Activated T-cell treated with anti-CD3 and anti-CD28 coated beads, Interleukin-2, amount 50 U/mL, for 48 hours (primary cell): Measurements from ENCODE around the gene SETD1A.
A peak's percentile ranks its signal among the peaks of the same experiment; 100 is the strongest.

Experiments used
- DNase-seq, 2 experiments: peaks; one replicate each; pipeline ENCODE4 v3.0.0-alpha.2; 2020

SETD1A gene

GRCh38 chr16:30956601-30957455 lies 726 bp upstream of the SETD1A start:
- DNase-seq = peak; percentile 94 to 96

GRCh38 chr16:30958175-30959079 lies 873 bp downstream of the SETD1A start:
- no peak for DNase-seq

- no peak for DNase-seq
Measured at GRCh38 chr16:30961384-30961783, 3.8 kb downstream of the SETD1A start.

GRCh38 chr16:30963925-30964511 lies 6.5 kb downstream of the SETD1A start:
- DNase-seq = no peak

DNA sequence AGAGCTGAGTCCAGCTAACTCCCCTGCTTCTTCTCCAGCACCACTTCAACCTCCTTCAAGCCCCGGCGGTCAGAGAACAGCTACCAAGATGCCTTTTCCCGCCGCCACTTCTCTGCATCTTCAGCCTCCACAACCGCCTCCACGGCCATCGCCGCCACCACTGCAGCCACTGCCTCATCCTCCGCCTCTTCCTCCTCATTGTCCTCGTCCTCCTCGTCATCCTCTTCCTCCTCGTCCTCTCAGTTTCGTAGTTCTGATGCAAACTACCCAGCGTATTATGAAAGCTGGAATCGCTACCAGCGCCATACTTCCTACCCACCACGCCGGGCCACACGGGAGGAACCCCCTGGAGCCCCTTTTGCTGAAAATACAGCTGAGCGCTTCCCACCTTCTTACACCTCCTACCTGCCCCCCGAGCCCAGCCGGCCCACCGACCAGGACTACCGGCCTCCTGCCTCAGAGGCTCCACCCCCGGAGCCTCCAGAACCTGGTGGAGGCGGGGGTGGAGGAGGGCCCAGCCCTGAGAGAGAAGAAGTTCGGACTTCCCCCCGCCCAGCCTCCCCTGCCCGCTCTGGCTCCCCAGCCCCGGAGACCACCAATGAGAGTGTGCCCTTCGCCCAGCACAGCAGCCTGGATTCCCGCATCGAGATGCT lies 7.1 kb downstream of the SETD1A start:
- no peak for DNase-seq

DNA sequence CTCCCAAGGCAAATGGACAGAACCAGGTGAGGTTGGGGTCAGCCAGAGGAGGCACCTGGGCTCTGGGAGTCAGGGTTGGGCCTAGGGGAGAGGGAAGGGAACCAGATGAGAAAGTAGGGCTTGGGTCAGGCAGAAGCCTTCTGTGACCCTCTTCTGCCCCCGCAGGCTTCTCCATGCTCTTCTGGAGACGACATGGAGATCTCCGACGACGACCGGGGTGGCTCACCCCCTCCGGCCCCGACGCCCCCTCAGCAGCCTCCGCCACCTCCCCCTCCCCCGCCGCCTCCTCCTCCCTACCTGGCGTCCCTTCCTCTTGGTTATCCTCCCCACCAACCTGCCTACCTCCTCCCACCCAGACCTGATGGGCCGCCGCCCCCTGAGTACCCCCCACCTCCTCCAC lies 7.9 kb downstream of the SETD1A start:
- no peak for DNase-seq

- no peak for DNase-seq
Measured at GRCh38 chr16:30966033-30966619, 8.6 kb downstream of the SETD1A start.

DNA sequence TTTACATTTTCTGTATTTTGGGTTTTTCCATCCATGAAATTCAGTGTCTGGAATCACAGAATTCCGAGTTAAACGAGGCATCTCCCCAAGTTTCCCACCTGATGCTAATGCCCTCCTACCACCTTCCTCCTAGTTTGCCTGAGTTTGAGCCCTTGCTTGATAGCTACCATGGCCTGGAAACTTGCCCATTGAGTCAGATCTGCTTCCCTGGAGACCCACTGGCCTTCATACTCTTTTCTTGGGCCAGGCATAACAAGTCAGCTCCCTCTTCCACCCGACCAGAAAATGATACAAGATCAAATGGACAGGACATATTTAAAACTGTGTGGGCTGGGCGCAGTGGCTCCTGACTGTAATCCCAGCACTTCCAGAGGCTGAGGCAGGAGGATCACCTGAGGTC lies 10.2 kb downstream of the SETD1A start:
- no peak for DNase-seq

GRCh38 chr16:30969246-30969842 lies 11.8 kb downstream of the SETD1A start:
- DNase-seq = no peak

- no peak for DNase-seq
Measured at GRCh38 chr16:30971298-30971697, 13.7 kb downstream of the SETD1A start.

- DNase-seq = no peak
Measured at GRCh38 chr16:30972872-30973271, 15.3 kb downstream of the SETD1A start.

GRCh38 chr16:30974348-30974747 lies 16.8 kb downstream of the SETD1A start:
- DNase-seq = no peak

- no peak for DNase-seq
Measured at GRCh38 chr16:30976486-30976885, 18.9 kb downstream of the SETD1A start.

GRCh38 chr16:30977502-30977901 lies 19.9 kb downstream of the SETD1A start:
- DNase-seq = peak; percentile 57 to 60

DNA sequence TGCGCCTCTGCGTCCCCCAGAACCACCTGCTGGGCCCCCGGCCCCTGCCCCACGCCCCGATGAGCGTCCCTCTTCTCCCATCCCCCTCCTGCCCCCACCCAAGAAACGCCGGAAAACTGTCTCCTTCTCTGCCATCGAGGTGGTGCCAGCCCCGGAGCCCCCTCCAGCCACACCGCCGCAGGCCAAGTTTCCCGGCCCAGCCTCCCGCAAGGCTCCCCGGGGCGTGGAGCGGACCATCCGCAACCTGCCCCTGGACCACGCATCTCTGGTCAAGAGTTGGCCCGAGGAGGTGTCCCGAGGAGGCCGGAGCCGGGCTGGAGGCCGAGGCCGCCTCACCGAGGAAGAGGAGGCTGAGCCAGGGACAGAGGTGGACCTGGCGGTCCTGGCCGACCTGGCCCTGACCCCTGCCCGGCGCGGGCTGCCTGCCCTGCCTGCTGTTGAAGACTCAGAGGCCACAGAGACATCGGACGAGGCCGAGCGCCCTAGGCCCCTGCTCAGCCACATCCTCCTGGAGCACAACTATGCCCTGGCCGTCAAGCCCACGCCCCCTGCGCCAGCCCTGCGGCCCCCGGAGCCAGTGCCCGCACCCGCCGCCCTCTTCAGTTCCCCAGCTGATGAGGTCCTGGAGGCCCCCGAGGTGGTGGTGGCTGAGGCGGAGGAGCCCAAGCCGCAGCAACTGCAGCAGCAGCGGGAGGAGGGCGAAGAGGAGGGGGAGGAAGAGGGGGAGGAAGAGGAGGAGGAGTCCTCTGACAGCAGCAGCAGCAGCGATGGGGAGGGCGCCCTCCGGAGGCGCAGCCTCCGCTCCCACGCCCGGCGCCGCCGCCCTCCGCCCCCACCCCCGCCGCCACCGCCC lies 21.8 kb downstream of the SETD1A start:
- no peak for DNase-seq

DNA sequence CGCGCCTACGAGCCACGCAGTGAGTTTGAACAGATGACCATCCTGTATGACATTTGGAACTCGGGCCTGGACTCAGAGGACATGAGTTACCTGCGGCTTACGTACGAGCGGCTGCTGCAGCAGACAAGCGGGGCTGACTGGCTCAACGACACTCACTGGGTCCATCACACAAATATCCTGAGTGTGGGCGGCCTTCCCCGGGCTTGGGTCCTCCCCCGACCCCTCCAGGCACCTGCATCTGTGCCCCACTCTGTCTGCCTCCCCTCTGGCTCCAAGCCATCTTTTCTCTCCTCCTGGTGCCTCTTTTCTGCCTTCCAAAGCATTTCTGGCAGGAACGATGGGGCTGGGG lies 22.4 kb downstream of the SETD1A start:
- no peak for DNase-seq

DNA sequence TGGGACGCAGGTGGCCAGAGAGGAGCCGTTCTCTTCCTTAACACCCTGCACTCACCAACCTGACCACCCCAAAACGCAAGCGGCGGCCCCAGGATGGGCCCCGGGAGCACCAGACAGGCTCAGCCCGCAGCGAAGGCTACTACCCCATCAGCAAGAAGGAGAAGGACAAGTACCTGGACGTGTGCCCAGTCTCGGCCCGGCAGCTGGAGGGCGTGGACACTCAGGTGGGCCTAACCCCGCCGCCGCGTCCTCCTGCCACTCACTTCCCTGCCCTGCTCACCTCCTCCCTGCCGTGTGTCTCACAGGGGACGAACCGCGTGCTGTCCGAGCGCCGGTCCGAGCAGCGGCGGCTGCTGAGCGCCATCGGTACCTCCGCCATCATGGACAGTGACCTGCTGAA lies 22.9 kb downstream of the SETD1A start:
- no peak for DNase-seq

DNA sequence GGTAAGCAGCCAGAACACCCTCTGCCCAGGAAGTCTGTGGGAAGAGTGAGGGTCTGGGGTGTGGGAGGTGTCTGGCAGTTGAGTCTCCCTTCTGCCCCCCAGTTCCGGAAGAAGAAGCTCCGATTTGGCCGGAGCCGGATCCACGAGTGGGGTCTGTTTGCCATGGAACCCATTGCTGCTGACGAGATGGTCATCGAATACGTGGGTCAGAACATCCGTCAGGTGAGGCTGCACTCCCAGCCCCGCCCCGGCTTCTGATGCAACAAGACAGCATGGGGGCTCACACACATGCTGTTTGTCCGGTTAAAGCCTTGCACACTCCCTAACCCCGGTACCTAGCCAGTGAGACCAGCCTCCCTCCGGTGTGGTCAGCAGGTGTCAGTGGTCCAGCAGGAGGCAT lies 23.4 kb downstream of the SETD1A start:
- no peak for DNase-seq

DNA sequence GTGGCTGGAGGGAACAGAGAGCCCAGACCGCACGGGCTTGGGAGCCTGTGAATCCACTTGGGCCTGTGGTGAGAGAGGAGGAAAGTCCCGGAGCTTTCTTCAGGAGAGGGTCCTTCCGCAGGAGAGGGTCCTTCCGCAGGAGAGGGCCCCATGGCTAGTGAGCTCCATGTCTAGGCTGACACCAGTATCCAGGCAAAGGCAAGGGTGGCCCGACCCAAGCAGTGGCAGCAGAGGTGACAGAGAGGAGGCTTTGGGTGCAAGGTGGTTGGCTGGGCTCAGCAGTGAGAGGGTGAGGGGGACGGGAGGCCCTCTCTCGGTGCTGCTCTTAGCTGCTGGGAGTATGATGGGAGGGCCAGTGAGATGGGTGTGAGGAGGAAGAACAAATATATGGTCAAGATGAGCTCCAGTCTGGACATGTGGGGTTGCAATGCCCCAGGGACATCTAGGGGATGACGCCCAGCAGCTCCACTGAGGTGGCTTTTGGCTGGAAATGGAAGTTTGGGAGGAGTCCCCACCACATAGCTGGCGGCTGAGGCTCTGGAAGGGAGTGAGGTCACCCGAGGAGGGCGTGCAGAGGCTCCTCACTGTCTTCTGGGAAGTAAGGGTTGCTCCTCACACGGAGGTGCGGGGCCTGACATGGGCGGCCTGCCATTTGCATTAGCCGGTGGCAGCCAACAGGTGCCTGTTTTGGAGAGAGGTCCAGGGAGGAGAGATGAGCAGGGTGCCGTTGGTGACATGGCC lies 25.2 kb downstream of the SETD1A start:
- DNase-seq = no peak

DNA sequence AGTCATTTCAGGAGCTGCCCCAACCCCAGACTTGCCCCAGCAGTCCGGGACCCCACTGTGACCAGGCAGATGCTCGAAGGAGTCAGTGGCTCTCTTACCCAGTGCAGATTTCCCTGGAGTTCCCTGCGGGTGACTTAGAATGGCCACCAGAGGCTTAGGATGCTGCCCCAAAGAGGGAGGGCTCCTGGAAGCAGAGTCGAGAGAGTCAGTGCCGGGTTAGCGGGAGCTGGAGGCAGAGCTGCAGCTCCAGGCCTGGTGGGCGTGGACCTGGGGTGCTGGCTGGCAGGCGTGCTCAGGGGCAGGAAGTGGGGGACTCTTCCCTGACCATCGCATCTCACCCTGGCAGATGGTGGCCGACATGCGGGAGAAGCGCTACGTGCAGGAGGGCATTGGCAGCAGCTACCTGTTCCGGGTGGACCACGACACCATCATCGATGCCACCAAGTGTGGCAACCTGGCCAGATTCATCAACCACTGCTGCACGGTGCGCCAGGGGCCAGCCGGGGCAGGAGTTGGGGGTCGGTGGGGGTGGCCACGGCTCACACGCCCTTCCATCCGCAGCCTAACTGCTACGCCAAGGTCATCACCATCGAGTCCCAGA lies 25.8 kb downstream of the SETD1A start:
- DNase-seq = no peak
